ENCODE results near the gene TGFBR2. TPM values are rescaled to one million over a fixed set of nuclear protein-coding genes. Genes with fewer than 3 reads are reported as not detected.

The TGFBR2 gene
- total RNA-seq, 1 experiment from 2014 or later = 48.2 TPM

GRCh38 chr3:30693470-30694120 is 87.2 kb downstream of the TGFBR2 start:
- H3K4me2 ChIP-seq (ENCODE audit: low read length) = no peak overlapping the region
- peaks cover 3% of the 10 kb centered on the region for H3F3A ChIP-seq (ENCODE audit: low read length, unreplicated experiment)
- peak overlapping the region; percentile 0; the same call in 1 of the 2 replicates for H3K27ac ChIP-seq (ENCODE audit: low read length)
- no peaks in the 10 kb centered on the region for H3K27me3 ChIP-seq (ENCODE audit: low read length)
- H3K9ac ChIP-seq (ENCODE audit: low read length) = no peak overlapping the region; the same call in 1 of the 2 replicates
- DNase-seq = peak; percentile 82
- H3K36me3 ChIP-seq (ENCODE audit: low read depth, low read length) = peaks cover 46% of the 10 kb centered on the region
- no peaks in the 10 kb centered on the region for H3K9me2 ChIP-seq (replicated peaks; ENCODE audit: low read length)
- H3K4me3 ChIP-seq (ENCODE audit: low read length) = no peak overlapping the region
- intact Hi-C loops (cut with micrococcal nuclease) = loop anchor here (1.0 to 10.0 kb wide), 6 partner anchors 55 to 679 kb away; no protein-coding TSS in a partner anchor
- H4K20me1 ChIP-seq (ENCODE audit: low read length) = no peaks in the 10 kb centered on the region
- H2AFZ ChIP-seq (ENCODE audit: low read length) = no peak overlapping the region
- ChIA-PET POLR2A (ENCODE audit: unreplicated experiment) (interaction anchor here (0.6 kb wide), 3 partner anchors 65 to 821 kb away, joined by 3 to 5 read pairs (median 4); no protein-coding TSS in a partner anchor), CTCF (interaction anchor here (0.6 to 2.5 kb wide), 14 partner anchors 12 to 653 kb away, joined by 3 to 10 read pairs (median 4); partner anchors contain the start of gene TGFBR2)
- TSS peak; percentile 4 for BruUV-seq (replicated peaks)
- peaks cover 35% of the 10 kb centered on the region for H3K4me1 ChIP-seq (ENCODE audit: insufficient read depth, low read length)
- no peak for TF ChIP-seq EZH2phosphoT487 (IDR thresholded peaks at IDR 0.05; ENCODE audit: borderline replicate concordance, low read length)
- TF ChIP-seq CTCF (conservative IDR thresholded peaks at IDR 0.05; ENCODE audit: low read depth, low read length) = peak; percentile 94
- TF ChIP-seq EZH2 (IDR thresholded peaks at IDR 0.05; ENCODE audit: low read length, unreplicated experiment) = no peak
- H3K79me2 ChIP-seq (ENCODE audit: low read length) = peaks cover 12% of the 10 kb centered on the region
- peak; percentile 49 for ATAC-seq
- no peaks in the 10 kb centered on the region for H3K9me3 ChIP-seq (ENCODE audit: low read length)

GRCh38 chr3:30694148-30694547 is 87.7 kb downstream of the TGFBR2 start:
- ATAC-seq = no peak
- H3F3A ChIP-seq (ENCODE audit: low read length, unreplicated experiment) = no peaks in the 10 kb centered on the region
- CTCF ChIA-PET = interaction anchor here (0.6 to 2.5 kb wide), 5 partner anchors 79 to 652 kb away, joined by 3 to 10 read pairs (median 4); partner anchors contain the start of gene TGFBR2
- peaks cover 12% of the 10 kb centered on the region for H3K79me2 ChIP-seq (ENCODE audit: low read length)
- no peak overlapping the region for H3K9ac ChIP-seq (ENCODE audit: low read length)
- no peak overlapping the region for H2AFZ ChIP-seq (ENCODE audit: low read length)
- POLR2A ChIA-PET (ENCODE audit: unreplicated experiment) = no interaction called here
- no peak for TF ChIP-seq CTCF (conservative IDR thresholded peaks at IDR 0.05; ENCODE audit: low read depth, low read length)
- no peak for TF ChIP-seq EZH2phosphoT487 (IDR thresholded peaks at IDR 0.05; ENCODE audit: borderline replicate concordance, low read length)
- no peak for TF ChIP-seq EZH2 (IDR thresholded peaks at IDR 0.05; ENCODE audit: low read length, unreplicated experiment)
- no TSS peak for BruUV-seq (replicated peaks)
- intact Hi-C loops (cut with micrococcal nuclease) = loop anchor here (10.0 kb wide), 1 partner anchor 679 kb away; no protein-coding TSS in a partner anchor
- H3K36me3 ChIP-seq (ENCODE audit: low read depth, low read length) = peaks cover 45% of the 10 kb centered on the region
- no peak overlapping the region for H3K4me2 ChIP-seq (ENCODE audit: low read length)
- no peak overlapping the region for H3K4me3 ChIP-seq (ENCODE audit: low read length)
- H3K9me2 ChIP-seq (replicated peaks; ENCODE audit: low read length) = no peaks in the 10 kb centered on the region
- H3K9me3 ChIP-seq (ENCODE audit: low read length) = no peaks in the 10 kb centered on the region
- H4K20me1 ChIP-seq (ENCODE audit: low read length) = no peaks in the 10 kb centered on the region
- H3K4me1 ChIP-seq (ENCODE audit: insufficient read depth, low read length) = peaks cover 29% of the 10 kb centered on the region
- H3K27ac ChIP-seq (ENCODE audit: low read length) = no peak overlapping the region
- H3K27me3 ChIP-seq (ENCODE audit: low read length) = no peaks in the 10 kb centered on the region
- DNase-seq = no peak

- TF ChIP-seq EZH2phosphoT487 (IDR thresholded peaks at IDR 0.05; ENCODE audit: borderline replicate concordance, low read length) (no peak), EZH2 (IDR thresholded peaks at IDR 0.05; ENCODE audit: low read length, unreplicated experiment) (no peak), CTCF (conservative IDR thresholded peaks at IDR 0.05; ENCODE audit: low read depth, low read length) (no peak)
- Histone ChIP-seq H3K27ac (ENCODE audit: low read length) (no peak overlapping the region), H3K79me2 (ENCODE audit: low read length) (peaks cover 12% of the 10 kb centered on the region), H3K4me2 (ENCODE audit: low read length) (no peak overlapping the region), H2AFZ (ENCODE audit: low read length) (no peak overlapping the region), H3K9ac (ENCODE audit: low read length) (no peak overlapping the region), H3K36me3 (ENCODE audit: low read depth, low read length) (peaks cover 45% of the 10 kb centered on the region), H3K9me3 (ENCODE audit: low read length) (no peaks in the 10 kb centered on the region), H3K27me3 (ENCODE audit: low read length) (no peaks in the 10 kb centered on the region), H3K9me2 (replicated peaks; ENCODE audit: low read length) (no peaks in the 10 kb centered on the region), H4K20me1 (ENCODE audit: low read length) (no peaks in the 10 kb centered on the region), H3F3A (ENCODE audit: low read length, unreplicated experiment) (no peaks in the 10 kb centered on the region), H3K4me3 (ENCODE audit: low read length) (no peak overlapping the region), H3K4me1 (ENCODE audit: insufficient read depth, low read length) (peaks cover 24% of the 10 kb centered on the region)
- DNase-seq = no peak
- BruUV-seq (replicated peaks) = no TSS peak
- POLR2A ChIA-PET (ENCODE audit: unreplicated experiment) = no interaction called here
- ATAC-seq = no peak
- intact Hi-C loops (cut with micrococcal nuclease) = loop anchor here (10.0 kb wide), 1 partner anchor 680 kb away; no protein-coding TSS in a partner anchor
- CTCF ChIA-PET = interaction anchor here (0.6 kb wide), 1 partner anchor 560 kb away, joined by 3 read pairs; no protein-coding TSS in a partner anchor
Observed at GRCh38 chr3:30694668-30695067, 88.3 kb downstream of the TGFBR2 start.

Data from PC-3 (cell line).